Measurements from ENCODE around the gene CDH24. TPM values are rescaled to one million over a fixed set of nuclear protein-coding genes. Genes with fewer than 3 reads are reported as not detected.

The CDH24 gene
- total and polyA plus RNA-seq, 9 of the 15 experiments (the other 6 are each of a cell fraction or from before 2014, with no cell fraction given): 0.04 to 16.2 (median 4.9) TPM

- no peak for TF ChIP-seq GTF2B (IDR thresholded peaks at IDR 0.05; ENCODE audit: extremely low read depth, insufficient read length)
- TF ChIP-seq CC2D1A (IDR thresholded peaks at IDR 0.05): no peak
- peak; percentile 5 for TF ChIP-seq NEUROD1 (IDR thresholded peaks at IDR 0.05; ENCODE audit: borderline replicate concordance, low read depth, low read length, partially characterized antibody)
- no peak for TF ChIP-seq GMEB1 (CRISPR knock-in tag; IDR thresholded peaks at IDR 0.05)
- no peak for TF ChIP-seq MAX (CRISPR knock-in tag; IDR thresholded peaks at IDR 0.05)
- TF ChIP-seq FUS (optimal IDR thresholded peaks at IDR 0.05; ENCODE audit: low read depth, low read length): no peak
- no peak for TF ChIP-seq ZNF512 (tag; IDR thresholded peaks at IDR 0.05)
- TF ChIP-seq KLF16 (IDR thresholded peaks at IDR 0.05): no peak
- no peak for TF ChIP-seq SREBF2 (CRISPR knock-in tag; IDR thresholded peaks at IDR 0.05)
- TF ChIP-seq BCLAF1 (IDR thresholded peaks at IDR 0.05; ENCODE audit: borderline replicate concordance in 1 of 2, control insufficient read depth in 1 of 2, low read depth in 2 of 2, low read length in 1 of 2): no peak
- no peak for TF ChIP-seq CTCFL (IDR thresholded peaks at IDR 0.05; ENCODE audit: borderline replicate concordance, insufficient read depth, low read depth, low read length, poor library complexity, severe bottlenecking)
- 0 out of 2 replicates have a peak, but pooled peaks have one; percentile 73 for TF ChIP-seq RHOXF2B (CRISPR knock-in tag; conservative IDR thresholded peaks at IDR 0.05)
- TF ChIP-seq HMBOX1 (IDR thresholded peaks at IDR 0.05): no peak
- peak; percentile 55 for TF ChIP-seq ZNF589 (CRISPR knock-in tag; IDR thresholded peaks at IDR 0.05; ENCODE audit: low read depth)
- TF ChIP-seq HDAC3 (IDR thresholded peaks at IDR 0.05; ENCODE audit: borderline replicate concordance, partially characterized antibody): no peak
- peak; percentile 79 for TF ChIP-seq POLR2H (tag; IDR thresholded peaks at IDR 0.05; ENCODE audit: low read depth)
Observed at GRCh38 chr14:23071244-23071920, 14.1 kb upstream of the CDH24 start (continued).
